ENCODE measurements around the gene FGL2.
"Not testable (repeated sequence)": the region's sequence is repeated elsewhere in the genome, so short reads cannot be mapped to it uniquely, and the experiment has no call there.

Gene FGL2

DNA sequence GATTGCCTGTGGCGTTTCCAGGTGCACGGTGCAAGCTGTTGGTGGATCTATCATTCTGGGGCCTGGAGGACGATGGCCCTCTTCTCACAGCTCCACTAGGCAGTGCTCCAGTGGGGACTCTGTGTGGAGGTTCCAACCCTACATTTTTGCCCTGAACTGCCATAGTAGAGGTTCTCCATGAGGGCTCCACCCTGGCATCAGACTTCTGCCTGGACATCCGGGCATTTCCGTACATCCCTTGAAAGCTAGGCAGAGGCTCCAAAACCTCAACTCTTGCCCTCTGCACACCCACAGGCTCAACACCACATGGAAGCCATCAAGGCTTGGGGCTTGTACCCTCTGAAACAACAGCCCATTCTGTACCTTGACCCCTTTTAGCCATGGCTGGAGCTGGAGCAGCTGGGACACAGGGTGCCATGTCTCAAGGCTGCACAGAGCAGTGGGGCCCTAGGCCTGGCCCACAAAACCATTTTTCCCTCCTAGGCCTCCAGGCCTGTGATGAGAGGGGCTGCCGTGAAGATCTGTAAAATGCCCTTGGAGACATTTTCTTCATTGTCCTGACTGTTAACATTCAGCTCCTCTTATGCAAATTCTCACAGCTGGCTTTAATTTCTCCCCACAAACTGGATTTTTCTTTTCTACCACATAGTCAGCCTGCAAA, 10.0 kb upstream of the FGL2 start:
- no peak for DNase-seq

DNA sequence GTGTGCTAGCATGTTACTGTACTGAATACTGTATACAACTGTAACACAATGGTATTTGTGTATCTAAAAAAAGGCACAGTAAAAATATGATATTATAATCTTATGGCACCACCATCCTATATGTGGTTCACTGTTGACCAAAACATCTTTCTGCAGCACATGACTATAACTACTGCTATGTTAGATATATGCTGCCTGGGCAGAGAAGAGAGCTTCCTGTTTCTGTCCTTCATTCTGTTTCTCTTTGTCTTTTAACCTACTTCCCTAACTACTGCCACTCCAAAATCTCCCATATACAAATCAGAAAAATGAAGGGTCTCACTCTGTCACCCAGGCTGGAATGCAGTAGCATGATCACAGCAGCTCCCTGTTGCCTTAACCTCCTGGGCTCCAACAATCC, 8.8 kb upstream of the FGL2 start:
- DNase-seq, result no peak

DNA sequence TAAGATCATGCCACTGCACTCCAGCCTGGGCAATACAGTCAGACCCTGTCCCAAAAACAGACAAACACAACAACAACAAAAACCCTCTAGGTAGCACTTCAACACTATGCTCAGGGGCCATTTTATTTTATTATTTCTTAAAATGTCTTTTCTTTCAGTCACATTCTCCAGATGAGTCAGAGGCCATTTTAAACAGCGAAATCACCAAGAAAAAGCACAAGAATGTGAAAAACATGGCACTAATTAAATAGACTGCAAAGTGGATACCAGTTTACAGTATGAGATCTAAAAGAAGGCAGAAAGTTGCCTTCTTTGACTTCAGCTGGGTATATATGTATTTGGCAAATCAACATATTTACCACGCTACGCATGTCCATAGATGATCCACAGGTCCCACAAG, 6.1 kb upstream of the FGL2 start:
- no peak for DNase-seq

DNA sequence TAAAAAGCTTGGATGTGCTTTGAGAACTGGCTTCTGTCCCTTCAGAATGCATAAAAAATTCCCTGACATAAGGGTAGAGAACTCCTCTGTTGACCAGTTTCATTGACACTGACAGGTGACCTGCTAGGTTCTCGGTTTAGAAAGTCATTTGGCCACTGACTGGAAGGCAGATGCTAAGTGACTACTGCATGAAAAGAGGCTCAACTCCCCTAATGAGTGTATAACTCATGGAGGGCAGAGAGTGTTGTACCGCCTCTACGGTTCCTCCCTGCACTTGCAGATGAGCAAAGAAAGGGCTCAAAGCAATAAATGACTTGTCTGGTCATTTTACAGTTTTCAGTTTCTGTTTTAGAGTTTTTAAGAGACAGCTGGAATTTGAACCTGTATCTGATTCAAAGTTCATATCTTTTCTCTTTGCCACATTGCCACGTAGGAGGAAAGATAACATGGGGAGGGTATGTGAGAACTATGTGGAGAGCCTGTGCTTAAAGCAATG, 2.9 kb upstream of the FGL2 start:
- DNase-seq, result peak; percentile 35

DNA sequence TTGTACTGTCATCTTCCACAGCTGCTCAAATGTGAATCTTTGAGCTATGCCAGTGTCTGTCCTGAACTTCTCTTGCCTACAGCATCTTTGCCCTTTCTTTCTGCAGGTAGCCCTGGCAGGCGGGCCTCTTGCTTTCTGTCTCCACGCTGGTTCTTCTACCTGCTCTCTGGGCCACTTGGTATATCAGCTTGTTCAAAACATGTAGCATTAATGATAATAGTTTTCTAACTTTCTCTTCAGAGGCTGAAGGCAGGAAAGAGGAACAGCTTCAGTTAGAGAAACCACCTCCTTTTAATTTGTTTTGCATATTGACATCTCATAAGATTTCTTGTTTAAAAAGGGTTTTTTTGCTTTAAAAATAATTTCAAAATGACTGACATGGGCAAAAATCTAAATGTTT, 923 bp upstream of the FGL2 start:
- DNase-seq, result no peak

DNA sequence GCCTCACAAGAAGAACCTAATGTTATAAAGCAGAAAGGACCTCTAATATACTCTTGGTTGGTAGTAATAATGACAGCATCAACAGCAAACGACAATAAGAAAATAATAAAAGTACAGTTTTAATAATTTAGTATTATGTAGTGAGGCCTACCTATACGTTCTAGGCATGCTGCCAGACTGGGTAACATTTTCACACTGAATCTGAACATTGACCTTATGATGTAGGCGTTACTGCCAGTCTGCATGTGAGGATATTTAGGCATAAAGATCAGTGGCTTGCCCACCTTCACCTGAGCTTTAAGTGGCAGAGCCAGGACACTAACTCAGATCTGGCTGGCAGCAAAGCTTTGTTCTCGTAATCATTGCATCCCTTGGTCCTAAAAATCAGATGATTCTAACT, 2.5 kb downstream of the FGL2 start:
- no peak for DNase-seq

DNA sequence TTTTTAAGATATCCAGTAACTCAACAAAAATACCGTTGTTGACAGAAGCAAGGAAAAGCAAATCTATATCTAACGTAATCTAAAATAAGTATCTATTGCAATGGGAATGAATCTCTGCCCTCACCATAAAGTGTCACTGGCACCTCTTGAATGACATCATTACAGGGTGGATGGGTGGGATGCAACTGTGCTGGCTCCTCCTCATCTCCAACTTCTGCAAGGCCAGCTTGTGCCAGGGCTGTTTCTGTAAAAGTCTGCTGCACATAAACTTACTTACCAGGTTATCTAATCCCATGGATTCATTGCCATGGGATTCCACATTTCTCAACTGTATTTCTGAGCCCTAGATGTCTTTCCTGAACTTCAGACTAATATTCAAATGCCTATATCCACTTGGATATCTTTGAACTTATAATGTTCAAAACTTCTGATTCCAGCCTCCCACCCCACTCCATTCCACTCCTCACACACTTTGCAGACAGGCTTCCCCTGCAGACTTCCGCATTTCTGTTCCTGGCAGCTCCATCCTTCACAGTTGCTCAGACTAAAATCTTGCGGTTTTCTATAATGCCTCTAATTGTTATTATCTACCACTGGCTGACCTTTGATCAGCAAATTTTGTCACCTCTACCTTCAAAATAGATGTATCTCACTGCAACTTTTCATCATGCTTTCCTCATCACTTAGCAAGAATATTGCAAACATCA, 10.7 kb downstream of the FGL2 start:
- no peak for DNase-seq

DNA sequence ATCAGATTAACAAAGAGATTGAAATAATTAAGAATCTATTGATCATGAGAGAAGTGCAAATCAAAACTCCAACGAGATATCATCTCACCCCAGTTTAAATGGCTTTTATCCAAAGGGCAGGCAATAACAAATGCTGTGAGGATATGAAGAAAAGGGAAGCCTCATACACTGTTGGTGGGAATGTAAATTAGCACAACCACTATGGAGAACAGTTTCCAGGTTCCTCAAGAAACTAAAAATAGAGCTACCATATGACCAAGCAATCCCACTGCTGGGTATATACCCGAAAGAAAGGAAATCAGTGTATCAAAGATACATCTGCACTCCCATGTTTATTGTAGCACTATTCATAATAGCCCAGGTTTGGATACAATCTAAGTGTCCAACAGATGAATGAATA, 13.8 kb downstream of the FGL2 start:
- DNase-seq, result no peak

DNA sequence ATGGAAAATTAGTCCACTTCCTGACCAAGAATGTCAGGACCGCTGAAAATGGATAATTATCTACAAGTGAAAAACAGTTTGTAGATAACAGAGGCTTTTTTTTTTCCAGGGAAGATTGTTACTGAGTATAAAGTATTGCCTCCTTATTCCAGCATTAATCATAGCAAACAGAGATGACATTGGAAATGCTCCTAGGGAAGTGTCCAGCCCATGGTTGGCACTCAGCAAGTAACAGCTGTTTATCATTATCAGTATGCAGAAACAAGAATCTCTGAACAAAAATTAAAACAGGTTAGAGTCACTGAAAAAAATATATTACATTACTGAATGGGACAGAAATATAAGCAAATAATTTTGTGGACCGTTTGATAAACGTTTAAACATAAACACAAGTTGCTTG, 14.6 kb downstream of the FGL2 start:
- no peak for DNase-seq

DNA sequence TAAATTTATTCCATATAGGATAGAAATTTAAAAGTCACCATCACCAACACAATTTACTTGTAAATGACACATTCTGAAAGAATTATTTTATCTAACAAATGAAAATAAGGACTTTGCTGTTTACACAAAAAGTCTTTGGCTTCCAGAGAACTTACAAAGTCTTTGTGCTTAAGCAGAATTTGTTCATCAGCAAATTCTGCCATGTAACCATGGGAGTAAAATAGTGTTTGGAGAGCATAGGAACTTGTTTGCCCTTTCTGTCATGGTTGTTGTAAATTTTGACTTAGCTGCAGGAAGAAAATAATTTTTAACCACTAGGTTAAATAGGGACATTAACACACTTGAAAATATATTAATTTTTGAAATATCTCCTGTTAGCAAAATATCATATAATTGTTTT, 15.2 kb downstream of the FGL2 start:
- no peak for DNase-seq

DNA sequence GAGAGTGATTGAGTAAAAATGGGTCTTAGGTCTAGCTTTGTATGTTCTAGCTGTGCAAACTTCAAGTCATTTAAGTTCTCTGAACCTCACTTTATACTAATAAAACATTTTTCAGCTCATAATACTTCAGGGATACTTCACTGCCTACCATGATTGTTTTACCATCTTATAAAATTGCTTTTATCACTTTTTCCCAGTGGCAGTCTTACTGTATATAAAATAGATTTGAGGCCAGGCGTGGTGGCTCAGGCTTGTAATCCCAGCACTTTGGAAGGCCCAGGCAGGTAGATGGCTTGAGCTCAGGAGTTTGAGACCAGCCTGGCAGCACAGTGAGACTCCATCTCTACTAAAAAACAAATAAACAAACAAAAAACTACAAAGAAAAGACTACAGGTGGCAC, 17.4 kb downstream of the FGL2 start:
- DNase-seq, result no peak

DNA sequence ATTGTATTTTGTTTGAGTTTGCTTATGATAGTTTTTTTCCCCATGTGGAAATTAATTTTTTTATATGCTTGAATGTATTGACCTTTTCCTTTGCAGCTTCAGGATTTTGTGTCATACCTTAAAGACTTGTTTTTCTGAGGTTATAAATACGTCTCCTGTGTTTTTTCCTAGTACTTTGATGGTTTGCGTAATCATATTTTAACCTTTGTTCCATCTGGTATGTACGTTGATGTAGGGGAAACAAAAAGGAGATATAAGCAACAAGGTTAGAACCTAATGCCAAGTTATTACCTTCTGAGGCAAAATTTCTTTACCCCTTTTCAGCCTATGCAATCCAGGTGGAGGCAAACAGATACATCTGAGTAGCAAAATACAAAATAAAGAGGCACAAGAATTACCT, 17.9 kb downstream of the FGL2 start:
- DNase-seq, result no peak

DNA sequence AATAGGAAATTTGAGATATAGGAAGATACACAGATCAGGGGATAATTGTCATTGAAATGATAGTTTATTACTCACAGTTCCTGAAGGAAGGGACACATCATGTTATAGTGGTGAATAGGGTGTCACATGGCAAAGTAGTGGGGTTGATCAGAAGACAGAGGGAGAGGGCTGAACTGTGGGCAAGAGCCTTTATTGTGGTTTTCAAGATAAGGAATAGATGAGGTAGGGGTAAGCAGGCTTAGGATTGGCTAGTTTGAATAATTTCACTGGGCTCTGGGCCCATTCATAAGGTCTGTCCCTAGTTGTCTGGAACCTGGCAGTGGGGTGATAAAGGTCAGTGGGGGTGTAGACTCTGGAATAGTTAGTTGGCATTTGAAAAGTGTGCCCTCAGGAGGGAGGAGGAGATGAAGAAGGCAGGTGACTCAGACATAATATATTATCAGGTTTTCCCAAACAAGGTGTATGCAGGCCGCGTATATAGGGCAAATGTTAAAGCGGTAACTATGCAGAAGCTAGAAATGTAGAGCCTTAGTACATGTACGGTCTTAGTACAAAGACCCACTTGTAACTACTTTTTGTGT, 18.5 kb downstream of the FGL2 start:
- DNase-seq, result no peak

DNA sequence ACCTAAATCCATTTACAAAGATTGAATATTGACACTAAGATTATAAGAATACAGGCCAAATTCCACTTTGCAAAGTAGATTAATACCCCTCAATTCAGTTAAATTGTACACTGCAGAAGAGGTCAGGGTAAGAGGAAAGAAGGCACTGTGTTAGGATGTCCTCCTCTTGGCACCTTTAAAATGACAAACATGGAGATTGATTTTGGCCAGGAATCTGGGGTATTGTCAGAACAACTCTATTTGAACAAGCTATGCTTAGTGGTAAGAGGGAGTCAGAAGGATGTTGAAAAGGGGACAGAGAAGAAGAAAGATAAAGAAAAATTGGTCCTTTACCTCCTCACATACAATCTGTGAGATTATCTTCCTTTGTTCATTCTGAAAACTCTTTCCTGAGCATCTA, 21.6 kb downstream of the FGL2 start:
- not testable (repeated sequence) for DNase-seq

DNA sequence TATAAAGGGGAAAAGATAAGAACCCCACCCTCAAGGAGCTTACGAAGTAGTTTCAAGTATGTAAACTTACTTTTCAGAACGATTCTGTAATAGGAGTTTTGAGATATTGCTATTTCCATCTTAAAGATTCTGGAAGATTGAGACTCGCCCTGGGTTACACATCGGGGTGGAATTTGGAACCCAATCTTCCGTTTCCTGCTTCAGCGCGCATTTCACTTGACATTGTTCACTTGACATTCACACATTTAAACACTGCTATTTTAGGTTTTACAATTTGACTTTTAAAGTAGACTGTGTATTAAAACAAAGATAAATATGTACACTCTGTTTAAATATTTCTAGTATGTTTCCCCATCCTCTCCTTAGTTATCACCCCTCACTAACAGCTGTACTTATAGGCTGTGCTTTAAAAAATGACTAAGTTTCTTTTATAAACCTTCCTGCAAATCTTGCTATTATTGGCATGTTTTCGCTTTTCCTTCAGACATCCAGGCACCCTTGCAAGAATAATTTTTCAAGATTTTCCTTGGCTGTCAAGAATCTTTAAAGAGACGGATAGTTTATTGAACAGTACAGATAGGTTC, 22.2 kb downstream of the FGL2 start:
- DNase-seq, result not testable (repeated sequence)

DNA sequence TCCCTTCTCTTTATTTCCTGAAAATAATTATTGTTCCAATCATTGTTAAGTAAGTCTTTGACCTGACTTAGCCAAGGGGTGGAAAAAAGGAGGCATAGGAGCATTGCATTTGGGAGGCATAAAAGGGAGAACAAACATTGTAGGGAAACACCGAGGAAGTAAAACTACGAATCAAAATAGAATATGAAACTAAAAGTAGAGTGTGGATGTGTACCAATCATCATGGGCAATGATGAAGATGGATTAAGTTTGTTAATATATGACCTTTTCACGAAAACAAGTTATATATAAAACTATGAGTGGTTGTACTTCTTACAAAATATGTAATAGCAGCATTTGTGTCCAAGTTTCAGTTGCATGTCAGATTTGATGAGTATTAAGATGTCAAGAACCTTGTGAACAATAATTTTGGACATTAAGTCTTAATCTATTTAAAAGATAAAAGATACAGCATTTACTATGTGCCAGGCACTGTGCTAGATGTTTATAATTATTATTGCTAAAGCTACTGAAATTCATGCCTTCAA, 24.3 kb downstream of the FGL2 start:
- DNase-seq, result not testable (repeated sequence)

DNA sequence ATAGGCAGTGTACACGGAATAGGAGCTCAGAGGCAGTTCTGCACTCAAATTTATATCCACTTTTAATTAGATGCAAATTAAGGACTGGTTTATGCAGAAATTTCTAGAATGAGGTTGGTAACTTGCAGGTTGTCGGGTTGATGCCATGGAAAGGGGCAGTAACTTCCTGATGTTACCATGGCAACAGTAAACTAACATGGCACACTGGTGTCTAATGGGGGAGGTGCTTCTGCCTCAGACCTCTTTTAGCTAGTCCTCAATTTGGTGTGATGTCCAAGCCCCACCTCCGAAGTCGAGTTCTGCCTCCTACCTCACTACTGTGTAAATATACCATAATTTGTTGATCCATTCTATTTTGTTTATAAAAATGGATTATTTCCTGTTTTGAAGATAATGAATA, 25.2 kb downstream of the FGL2 start:
- not testable (repeated sequence) for DNase-seq

DNA sequence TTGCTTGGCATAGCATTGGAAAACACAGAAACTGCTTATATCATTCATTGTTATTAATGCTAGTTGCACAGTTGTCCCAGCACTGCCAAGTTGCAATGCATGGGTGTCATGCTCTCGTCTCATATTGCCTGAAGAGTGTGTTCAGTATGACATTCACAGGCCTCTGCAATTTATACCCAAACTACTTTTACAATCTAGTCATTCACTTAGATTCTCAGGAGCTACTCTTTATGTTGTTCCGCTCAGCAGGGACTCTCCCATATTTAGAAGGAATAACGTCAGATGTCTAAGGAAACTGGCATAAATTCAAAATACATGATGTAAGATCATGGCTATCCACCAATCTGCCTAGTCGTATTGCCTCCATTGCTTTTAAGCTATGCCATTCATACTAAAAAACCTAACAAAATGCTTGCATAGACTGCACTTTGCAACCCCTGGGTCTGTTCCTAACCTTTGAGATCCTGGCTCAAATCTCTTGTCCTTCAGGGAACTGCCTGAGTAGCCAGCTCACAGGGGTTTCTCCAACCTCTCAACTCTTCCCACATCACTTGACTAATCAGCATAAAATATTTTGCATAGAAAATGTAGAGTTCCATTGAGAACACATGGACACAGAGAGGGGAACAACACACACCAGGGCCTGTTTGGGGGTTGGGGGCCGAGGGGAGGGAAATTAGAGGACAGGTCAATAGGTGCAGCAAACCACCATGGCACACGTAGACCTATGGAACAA, 27.0 kb downstream of the FGL2 start:
- not testable (repeated sequence) for DNase-seq

DNA sequence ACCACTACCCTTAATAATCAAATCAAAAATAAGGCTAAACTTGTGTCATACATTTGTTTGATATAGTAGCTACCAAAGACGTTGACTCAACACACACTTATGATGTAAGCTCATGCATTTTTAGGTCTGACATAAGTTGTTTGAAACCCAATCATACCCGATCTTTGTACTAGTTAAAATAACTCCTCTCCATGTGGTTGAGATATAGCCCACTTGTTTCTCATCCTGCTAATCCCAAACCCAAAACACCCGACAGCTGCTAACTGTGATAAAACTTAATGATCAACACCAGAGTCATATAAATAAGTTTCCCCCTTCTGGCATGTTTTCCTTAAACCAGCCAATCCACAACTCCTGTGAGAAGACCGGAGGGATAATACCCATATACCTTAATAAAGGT, 28.5 kb downstream of the FGL2 start:
- not testable (repeated sequence) for DNase-seq

DNA sequence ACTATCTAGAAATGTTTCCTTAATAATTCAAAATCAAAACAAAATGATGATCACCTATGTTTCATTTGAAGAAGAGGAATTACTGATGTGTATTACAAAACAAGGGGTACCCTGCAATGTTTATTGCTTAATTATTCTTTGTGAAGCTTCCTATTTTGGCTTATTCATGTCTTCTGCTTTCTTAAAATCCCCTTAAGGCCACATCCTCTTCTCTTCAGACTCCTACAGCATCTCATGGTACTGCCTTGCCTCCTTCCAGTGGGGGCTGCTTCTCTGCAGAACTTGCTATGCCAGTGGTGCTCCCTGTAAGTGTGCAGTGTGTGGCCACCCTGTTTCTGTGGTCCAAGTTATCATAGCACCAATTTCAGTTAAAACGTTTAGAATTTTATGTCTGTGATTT, 42.2 kb downstream of the FGL2 start:
- no peak for DNase-seq

DNA sequence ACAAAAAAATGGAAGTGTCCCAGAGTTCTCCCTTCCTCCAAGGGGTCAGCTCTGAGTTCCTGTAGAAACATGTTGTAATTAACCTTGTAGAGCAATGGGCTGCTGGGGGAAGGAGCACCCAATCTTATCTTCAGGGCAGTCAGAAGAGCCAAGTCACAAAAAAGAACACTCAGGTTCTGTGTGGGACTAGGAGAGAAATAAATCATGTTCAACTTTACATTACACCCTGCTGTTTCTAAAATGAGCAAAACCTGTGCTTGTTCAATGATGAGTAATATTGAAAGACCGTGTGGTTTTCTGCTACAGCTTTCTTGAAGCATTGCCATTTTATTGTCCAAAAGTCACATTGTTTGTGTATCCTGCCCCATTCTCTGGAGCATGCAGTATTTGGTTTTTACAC, 42.6 kb downstream of the FGL2 start:
- DNase-seq, result not testable (repeated sequence)

DNA sequence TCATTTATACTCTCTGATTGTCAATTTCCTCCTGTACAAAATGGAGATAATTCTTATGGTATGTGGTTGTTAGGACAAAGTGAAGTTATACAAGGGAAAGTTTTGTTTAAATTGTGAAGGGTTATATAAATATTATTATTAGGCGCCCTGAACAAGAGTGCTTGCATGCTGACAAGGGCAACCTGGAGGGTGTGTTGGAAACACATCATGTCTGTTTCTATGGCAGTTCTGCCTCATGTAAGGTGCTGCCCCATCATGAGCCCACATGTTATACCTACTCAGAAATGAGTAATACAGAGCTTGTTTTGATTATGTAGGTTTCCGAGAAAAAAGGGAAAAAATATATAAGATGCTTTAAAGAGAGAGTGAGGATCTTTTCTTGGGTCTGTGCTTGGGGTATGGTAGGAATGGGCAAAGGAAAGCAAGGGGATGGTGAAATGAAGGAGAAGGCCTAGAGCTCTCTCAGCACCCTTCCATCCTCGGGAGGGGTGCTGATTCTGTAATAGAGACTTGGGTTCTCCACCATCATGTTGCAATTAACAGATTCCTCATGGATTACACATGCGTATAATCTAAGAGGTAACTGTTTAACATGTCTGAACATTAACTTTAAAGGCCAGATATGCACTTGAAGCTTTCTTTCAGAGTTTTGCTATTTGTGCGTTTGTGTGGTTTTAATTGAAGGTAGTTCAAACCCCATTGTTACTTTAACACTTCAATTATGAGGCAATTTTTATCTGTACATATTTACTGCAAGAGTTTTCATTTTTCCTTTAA, 43.8 kb downstream of the FGL2 start:
- not testable (repeated sequence) for DNase-seq
